Activated gamma-delta T cell treated with anti-CD3 and anti-CD28 coated beads, Interleukin-2, amount 50 U/mL, for 16 hours (primary cell): Measurements from ENCODE around the gene GNG7.
A peak's percentile ranks its signal among the peaks of the same experiment; 100 is the strongest.
"Not testable (repeated sequence)": the region's sequence is repeated elsewhere in the genome, so short reads cannot be mapped to it uniquely, and the experiment has no call there.

Experiments used
- DNase-seq: peaks from one replicate; pipeline ENCODE4 v3.0.0-alpha.2; 2020; ENCODE audit warnings: low read depth

The GNG7 gene

GRCh38 chr19:2675892-2676291, 26.6 kb downstream of the GNG7 start:
- DNase-seq, result no peak

GRCh38 chr19:2670217-2670616, 32.3 kb downstream of the GNG7 start:
- no peak for DNase-seq

DNA sequence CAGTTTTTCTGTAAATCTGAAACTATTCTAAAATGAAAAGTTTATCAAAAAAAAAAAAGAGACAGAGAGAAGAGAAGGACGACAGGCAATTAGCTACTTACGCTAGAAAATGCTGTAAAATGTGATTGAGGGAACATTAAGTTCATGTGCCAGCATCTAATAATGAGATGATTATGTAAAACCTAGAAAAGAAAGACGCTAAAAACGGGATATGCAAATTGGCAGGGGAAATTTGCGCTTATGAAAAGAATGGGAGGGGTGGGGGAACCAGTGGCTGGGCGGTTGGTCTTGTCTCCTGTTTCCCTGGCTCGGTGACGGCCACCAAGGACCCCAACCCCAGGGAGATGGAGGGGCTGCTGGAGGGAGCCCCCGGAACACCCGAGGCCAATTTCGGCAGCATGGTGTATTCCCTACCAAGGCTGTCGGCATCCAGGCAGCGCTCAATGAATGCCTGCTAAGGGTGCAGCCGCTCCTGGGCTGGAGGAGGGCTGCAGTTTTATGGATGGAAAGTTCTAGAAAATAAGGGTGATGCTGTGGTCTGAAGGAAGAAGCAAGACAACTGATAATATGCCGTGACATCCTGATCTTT, 34.2 kb downstream of the GNG7 start:
- DNase-seq, result no peak

GRCh38 chr19:2667349-2667748, 35.1 kb downstream of the GNG7 start:
- not testable (repeated sequence) for DNase-seq

DNA sequence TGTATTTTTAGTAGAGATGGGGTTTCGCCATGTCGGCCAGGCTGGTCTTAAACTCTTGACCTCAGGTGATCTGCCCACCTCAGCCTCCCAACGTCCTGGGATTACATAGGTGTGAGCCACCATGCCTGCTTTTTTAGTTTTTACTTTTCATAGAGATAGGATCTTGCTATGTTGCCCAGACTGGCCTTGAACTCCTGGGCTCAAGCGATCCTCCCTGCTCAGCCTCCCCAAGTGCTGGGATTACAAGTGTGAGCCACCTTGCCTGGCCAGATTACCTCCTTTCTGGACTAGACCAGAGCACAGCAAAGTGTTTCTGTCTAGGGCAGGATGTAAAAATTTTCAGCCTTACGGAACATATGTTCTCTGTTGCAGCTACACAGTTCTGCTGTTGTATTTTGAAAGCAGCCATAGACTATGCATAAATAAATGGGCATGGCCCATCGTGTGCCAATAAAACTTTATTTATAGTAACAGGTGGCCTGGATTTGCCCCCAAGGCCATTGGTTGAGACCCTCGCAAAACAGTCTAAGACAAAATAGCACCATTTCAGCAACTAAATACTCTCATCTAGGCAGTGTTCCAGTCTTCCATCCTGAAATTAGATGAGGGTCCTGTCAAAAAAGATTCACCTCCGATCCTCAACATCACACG, 36.0 kb downstream of the GNG7 start:
- DNase-seq, result no peak

DNA sequence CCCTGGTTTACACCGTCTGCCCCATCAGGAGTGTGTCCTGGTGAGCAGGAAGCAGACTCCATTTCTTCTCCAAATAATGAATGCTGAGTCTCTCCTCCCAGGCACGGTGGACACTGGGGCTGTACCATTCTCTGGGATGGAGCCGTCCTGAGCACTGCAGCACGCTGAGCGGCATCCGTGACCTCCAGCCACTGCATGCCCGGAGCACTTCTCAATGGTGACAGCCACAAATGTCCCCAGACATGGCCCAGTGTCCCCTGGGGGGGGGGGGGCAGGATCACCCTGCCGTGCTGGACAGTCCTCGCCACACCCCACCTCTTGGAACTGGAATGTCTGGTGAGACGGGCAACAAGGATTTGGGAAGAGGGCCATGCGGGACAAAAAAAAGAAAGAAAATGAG, 37.4 kb downstream of the GNG7 start:
- DNase-seq, result no peak

- no peak for DNase-seq
Measured at GRCh38 chr19:2663920-2664571, 38.4 kb downstream of the GNG7 start.

GRCh38 chr19:2661615-2662014, 40.9 kb downstream of the GNG7 start:
- no peak for DNase-seq

DNA sequence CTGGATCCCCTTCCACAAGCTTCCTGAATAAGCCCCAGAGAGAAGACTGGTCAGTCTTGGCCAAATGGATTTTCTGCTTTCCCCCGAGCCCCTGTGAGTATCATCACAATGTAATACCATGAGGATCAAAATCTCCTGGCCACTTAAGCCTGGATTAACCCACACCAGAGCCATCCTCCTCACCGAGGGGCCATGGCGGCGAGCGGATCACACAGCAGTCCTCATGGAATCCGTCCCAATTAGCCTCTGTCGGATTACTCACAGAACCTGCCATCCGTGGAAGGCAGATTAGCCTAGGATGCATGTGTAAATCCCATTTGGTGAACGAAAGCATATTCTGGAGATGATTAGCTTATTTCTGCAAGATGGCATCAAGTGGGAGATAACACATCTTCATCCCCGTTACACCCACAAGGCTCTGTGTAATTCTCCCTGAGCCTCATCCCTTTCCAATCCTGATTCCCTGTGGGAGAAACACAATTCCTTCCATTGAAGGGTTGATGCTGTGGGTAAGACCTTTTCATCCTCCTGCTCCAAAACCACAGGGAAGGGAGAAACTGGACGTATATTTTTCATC, 42.5 kb downstream of the GNG7 start:
- no peak for DNase-seq

DNA sequence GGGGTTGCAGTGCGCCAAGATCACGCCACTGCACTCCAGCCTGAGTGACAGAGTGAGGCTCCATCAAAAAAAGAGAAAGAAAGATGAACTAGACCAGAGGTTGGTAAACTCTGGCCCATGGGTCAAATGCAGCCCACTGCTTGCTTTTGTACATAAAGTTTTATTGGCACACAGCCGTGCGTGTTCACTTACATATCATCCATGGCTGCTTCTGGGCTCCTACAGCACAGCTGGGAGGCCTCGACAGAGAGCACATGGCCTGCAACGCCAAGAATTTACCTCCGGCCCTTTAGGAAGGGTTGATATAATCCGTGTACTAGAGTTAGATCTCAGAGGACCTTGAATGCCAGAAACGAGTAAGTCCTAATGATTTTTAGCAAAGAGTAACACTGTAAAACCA, 46.0 kb downstream of the GNG7 start:
- no peak for DNase-seq

DNA sequence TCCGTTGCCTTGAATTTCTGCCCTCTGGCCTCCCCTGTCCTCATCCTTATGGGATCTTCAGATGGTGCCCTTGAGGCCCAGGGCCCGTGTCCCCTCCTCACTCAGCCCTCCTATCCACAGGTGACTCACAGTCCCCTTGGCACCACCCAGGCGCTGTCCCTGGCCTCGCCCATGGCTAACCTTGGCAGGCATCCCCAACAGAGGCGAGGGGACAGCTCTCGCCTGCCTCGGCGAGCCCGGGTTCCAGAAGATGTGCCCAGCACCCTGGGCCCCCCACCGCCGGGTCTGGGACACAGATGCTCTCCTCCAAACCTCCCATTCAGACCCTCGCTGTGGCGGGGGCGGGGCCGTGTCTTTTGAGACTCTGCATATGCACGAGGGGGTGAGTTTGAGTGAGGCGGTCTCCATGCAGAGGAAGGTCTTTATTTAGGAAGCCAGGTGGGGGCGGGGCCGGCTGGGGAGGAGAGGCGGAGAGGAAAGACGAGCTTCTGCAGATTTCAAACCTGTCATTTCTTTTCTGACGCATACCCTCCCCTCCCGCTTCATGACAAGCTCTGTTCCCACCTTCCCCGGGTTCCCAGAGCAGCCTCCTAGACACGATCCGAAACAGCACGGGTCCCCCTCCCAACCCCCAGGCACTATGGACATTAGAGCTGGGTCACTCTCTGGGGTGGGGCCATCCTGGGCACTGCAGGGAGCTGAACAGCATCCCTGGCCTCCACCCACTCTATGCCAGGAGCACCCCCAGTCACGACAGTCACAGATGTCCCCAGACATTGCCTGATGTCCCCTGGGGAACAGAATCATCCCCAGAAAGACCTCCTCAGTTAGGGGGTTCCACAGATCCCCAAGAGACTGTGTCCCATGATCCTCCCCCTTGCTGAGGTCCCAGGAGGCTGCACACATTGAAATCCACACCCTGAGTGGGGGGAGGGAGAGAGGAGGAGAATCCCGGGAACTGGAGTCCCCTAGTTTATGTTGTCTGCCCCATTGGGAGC, 48.5 kb downstream of the GNG7 start:
- DNase-seq, result no peak

- no peak for DNase-seq
Measured at GRCh38 chr19:2653218-2653617, 49.3 kb downstream of the GNG7 start.

GRCh38 chr19:2652504-2653099, 49.9 kb downstream of the GNG7 start:
- DNase-seq, result no peak

GRCh38 chr19:2651002-2651733, 51.3 kb downstream of the GNG7 start:
- not testable (repeated sequence) for DNase-seq

- no peak for DNase-seq
Measured at GRCh38 chr19:2650515-2650914, 52.0 kb downstream of the GNG7 start.

DNA sequence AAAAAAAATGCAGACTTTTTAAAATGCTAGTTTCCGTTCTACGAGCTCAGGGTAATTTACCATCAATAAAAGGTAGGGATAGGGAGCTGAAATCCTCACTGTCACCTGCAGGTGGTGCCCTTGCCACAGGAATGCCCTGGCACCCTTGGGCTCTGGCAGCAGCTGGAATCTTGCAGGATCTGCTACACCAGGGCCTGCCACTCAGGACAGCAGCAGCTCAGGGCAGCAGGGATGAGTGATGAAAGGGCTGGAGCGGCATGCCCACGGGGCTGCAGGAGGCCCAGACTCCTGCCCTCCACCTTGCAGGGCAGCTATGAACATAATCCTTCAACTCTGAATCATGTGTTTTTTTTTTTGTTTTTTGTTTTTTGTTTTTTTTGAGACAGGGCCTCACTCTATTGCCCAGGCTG, 54.0 kb downstream of the GNG7 start:
- DNase-seq, result peak; percentile 53

DNA sequence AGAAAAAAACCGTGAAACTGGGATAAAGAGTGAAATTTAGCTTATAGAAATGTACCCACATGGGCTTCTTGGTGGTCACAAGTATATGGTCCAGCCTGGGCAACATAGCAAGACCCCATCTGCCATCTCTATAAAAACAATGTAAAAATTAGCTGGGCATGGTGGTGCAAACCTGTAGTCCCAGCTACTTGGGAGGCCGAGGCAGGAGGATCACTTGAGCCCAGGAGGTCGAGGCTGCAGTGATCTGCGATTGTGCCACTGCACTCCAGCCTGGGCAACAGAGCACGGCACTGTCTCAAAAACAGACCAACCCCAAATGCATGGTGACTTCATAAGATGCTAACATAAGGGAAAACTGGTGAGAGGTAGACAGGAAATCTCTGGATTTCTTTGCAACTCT, 54.4 kb downstream of the GNG7 start:
- DNase-seq, result no peak

DNA sequence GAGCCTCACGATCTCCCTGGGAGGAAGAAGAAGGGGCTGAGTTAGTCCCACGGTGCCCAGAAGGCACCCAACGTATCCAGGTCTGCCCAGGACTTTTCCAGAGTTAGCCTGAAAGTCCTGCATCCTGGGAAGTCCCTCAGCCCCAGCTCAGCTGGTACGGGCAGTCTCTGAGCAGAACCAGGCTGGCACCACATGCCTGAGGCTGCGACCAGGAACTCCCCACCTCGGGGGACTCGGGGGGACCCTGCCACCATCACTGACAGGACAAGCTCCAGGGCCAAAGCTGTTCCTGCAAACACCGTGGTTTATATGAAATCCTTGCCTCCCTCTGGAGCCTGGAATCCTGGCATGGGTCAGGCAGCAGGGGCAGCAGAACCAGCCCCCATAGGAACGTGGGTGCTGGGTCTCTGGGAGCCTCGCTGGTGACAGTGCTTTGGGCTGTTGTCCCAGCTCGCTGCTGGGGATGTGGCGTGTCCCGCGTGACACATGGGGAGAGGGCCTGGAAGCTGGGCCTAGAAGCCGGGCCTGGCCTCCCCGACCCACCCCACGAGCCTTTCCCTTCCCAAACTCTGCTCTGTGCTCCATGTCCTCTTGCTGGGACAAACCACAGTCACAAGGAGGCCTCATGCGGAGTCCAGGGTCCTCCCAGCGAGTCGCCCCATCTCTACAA, 55.5 kb downstream of the GNG7 start:
- no peak for DNase-seq

- DNase-seq, result no peak
Measured at GRCh38 chr19:2645826-2646225, 56.7 kb downstream of the GNG7 start.

DNA sequence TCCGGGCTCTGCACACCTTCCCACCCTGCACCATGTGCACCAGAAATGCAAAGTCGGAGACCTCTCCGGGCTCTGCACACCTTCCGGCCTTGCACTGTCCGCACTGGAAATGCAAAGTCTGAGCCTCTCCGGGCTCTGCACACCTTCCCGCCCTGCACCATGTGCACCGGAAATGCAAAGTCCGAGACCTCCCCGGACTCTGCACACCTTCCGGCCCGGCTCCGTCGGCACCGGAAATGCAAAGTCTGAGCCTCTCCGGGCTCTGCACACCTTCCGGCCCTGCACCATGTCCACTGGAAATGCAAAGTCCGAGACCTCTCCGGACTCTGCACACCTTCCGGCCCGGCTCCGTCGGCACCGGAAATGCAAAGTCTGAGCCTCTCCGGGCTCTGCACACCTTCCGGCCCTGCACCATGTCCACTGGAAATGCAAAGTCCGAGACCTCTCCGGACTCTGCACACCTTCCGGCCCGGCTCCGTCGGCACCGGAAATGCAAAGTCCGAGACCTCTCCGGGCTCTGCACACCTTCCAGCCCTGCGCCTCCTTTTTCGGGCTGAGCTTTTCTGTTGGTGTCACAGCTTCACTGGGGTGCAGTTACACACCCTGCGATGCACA, 59.3 kb downstream of the GNG7 start:
- DNase-seq, result not testable (repeated sequence)
